ENCODE results near the gene CFAP57. TPM values are rescaled to one million over a fixed set of nuclear protein-coding genes. Genes with fewer than 3 reads are reported as not detected.

CFAP57 gene
- polyA plus RNA-seq, 1 donor from 2014 or later: 0.17 TPM

DNA sequence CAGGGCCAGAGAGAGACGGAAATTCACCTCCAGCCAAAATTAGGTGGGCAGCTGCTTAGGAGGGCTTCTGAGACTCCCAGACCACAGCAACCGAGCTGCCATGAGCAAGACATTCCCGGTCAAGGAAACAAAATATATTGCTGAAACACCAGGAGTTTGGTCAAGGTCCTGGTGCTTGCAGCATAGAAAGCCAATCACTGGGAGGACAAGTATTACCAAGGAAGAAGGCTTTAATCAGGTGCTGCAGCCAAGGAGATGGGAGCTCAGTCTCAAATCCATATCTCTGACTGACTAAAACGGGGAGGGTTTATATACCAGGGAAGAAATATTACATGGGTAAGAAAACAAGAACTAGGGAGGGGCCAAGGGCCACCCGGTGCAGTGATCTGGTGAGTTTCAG lies 78.9 kb downstream of the CFAP57 start:
- Histone ChIP-seq H3K27ac (ENCODE audit: low read length) (no peak overlapping the region), H2AFZ (ENCODE audit: low read depth, low read length) (no peak overlapping the region), H3K27me3 (ENCODE audit: insufficient read depth, low read depth, low read length) (no peaks in the 10 kb centered on the region), H3K36me3 (ENCODE audit: insufficient read depth, low read length) (no peaks in the 10 kb centered on the region), H3K4me3 (ENCODE audit: low read length) (no peak overlapping the region), H3K9me2 (ENCODE audit: insufficient read depth, low read length) (no peaks in the 10 kb centered on the region), H3F3A (ENCODE audit: insufficient read depth, low read length, poor library complexity, severe bottlenecking) (no peaks in the 10 kb centered on the region), H3K4me2 (ENCODE audit: low read length) (no peak overlapping the region), H3K9ac (ENCODE audit: low read length) (no peak overlapping the region), H3K9me3 (ENCODE audit: low read length) (no peaks in the 10 kb centered on the region), H3K79me2 (replicated peaks; ENCODE audit: insufficient read depth, low read length) (no peaks in the 10 kb centered on the region), H4K20me1 (ENCODE audit: insufficient read depth) (no peaks in the 10 kb centered on the region)
- TF ChIP-seq, protein P1, sequence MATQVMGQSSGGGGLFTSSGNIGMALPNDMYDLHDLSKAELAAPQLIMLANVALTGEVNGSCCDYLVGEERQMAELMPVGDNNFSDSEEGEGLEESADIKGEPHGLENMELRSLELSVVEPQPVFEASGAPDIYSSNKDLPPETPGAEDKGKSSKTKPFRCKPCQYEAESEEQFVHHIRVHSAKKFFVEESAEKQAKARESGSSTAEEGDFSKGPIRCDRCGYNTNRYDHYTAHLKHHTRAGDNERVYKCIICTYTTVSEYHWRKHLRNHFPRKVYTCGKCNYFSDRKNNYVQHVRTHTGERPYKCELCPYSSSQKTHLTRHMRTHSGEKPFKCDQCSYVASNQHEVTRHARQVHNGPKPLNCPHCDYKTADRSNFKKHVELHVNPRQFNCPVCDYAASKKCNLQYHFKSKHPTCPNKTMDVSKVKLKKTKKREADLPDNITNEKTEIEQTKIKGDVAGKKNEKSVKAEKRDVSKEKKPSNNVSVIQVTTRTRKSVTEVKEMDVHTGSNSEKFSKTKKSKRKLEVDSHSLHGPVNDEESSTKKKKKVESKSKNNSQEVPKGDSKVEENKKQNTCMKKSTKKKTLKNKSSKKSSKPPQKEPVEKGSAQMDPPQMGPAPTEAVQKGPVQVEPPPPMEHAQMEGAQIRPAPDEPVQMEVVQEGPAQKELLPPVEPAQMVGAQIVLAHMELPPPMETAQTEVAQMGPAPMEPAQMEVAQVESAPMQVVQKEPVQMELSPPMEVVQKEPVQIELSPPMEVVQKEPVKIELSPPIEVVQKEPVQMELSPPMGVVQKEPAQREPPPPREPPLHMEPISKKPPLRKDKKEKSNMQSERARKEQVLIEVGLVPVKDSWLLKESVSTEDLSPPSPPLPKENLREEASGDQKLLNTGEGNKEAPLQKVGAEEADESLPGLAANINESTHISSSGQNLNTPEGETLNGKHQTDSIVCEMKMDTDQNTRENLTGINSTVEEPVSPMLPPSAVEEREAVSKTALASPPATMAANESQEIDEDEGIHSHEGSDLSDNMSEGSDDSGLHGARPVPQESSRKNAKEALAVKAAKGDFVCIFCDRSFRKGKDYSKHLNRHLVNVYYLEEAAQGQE (IDR thresholded peaks at IDR 0.05; ENCODE audit: borderline replicate concordance): no peak
- TF ChIP-seq, protein P2, sequence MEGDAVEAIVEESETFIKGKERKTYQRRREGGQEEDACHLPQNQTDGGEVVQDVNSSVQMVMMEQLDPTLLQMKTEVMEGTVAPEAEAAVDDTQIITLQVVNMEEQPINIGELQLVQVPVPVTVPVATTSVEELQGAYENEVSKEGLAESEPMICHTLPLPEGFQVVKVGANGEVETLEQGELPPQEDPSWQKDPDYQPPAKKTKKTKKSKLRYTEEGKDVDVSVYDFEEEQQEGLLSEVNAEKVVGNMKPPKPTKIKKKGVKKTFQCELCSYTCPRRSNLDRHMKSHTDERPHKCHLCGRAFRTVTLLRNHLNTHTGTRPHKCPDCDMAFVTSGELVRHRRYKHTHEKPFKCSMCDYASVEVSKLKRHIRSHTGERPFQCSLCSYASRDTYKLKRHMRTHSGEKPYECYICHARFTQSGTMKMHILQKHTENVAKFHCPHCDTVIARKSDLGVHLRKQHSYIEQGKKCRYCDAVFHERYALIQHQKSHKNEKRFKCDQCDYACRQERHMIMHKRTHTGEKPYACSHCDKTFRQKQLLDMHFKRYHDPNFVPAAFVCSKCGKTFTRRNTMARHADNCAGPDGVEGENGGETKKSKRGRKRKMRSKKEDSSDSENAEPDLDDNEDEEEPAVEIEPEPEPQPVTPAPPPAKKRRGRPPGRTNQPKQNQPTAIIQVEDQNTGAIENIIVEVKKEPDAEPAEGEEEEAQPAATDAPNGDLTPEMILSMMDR (IDR thresholded peaks at IDR 0.05; ENCODE audit: poor library complexity, severe bottlenecking): no peak
- TF ChIP-seq EZH2 (IDR thresholded peaks at IDR 0.05; ENCODE audit: borderline replicate concordance, insufficient read depth, low read length, poor library complexity, severe bottlenecking) (no peak), MXI1 (conservative IDR thresholded peaks at IDR 0.05; ENCODE audit: poor library complexity, severe bottlenecking) (no peak), TAF1 (IDR thresholded peaks at IDR 0.05; ENCODE audit: low read depth) (no peak), POLR2AphosphoS5 (IDR thresholded peaks at IDR 0.05) (no peak), SMC3 (conservative IDR thresholded peaks at IDR 0.05; ENCODE audit: poor library complexity) (no peak), RAD21 (conservative IDR thresholded peaks at IDR 0.05) (no peak), EP300 (conservative IDR thresholded peaks at IDR 0.05; ENCODE audit: poor library complexity, severe bottlenecking) (no peak)

DNA sequence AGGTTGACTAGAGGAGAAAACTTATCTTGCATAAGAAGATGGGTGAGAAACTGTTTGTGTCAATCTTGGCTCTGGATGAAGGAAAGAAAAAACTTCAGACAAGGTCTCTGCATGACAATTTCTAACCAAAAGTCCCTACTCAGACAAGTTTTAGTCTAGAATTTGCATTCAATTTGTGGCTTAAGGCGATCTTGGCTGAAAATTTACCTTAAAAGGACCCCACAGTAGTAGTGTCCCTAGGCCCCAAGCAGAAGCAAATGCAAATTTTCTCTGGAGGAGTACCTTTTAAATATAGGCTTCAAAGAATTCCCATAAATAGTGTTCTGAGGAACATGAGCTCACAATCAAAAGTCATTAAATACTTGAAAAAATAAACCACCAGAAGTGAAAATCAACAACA lies 80.1 kb downstream of the CFAP57 start:
- Histone ChIP-seq H2AFZ (ENCODE audit: low read depth, low read length) (no peak overlapping the region), H3K27me3 (ENCODE audit: insufficient read depth, low read depth, low read length) (no peaks in the 10 kb centered on the region), H3K36me3 (ENCODE audit: insufficient read depth, low read length) (no peaks in the 10 kb centered on the region), H3K9ac (ENCODE audit: low read length) (no peak overlapping the region), H3K27ac (ENCODE audit: low read length) (no peak overlapping the region), H3K9me3 (ENCODE audit: low read length) (no peaks in the 10 kb centered on the region), H3K4me2 (ENCODE audit: low read length) (no peak overlapping the region), H3K4me3 (ENCODE audit: low read length) (no peak overlapping the region), H4K20me1 (ENCODE audit: insufficient read depth) (no peaks in the 10 kb centered on the region), H3K9me2 (ENCODE audit: insufficient read depth, low read length) (no peaks in the 10 kb centered on the region), H3F3A (ENCODE audit: insufficient read depth, low read length, poor library complexity, severe bottlenecking) (no peaks in the 10 kb centered on the region), H3K79me2 (replicated peaks; ENCODE audit: insufficient read depth, low read length) (no peaks in the 10 kb centered on the region)
- no peak for TF ChIP-seq SMC3 (conservative IDR thresholded peaks at IDR 0.05; ENCODE audit: poor library complexity)
- TF ChIP-seq, protein P1 (IDR thresholded peaks at IDR 0.05; ENCODE audit: borderline replicate concordance): no peak
- no peak for TF ChIP-seq POLR2AphosphoS5 (IDR thresholded peaks at IDR 0.05)
- TF ChIP-seq TAF1 (IDR thresholded peaks at IDR 0.05; ENCODE audit: low read depth): no peak
- TF ChIP-seq EP300 (conservative IDR thresholded peaks at IDR 0.05; ENCODE audit: poor library complexity, severe bottlenecking): no peak
- TF ChIP-seq, protein P2 (IDR thresholded peaks at IDR 0.05; ENCODE audit: poor library complexity, severe bottlenecking): no peak
- no peak for TF ChIP-seq RAD21 (conservative IDR thresholded peaks at IDR 0.05)
- TF ChIP-seq EZH2 (IDR thresholded peaks at IDR 0.05; ENCODE audit: borderline replicate concordance, insufficient read depth, low read length, poor library complexity, severe bottlenecking): no peak
- TF ChIP-seq MXI1 (conservative IDR thresholded peaks at IDR 0.05; ENCODE audit: poor library complexity, severe bottlenecking): no peak

Data from neural cell (in vitro differentiated cells).